Suprapubic skin (tissue), 4 donors: ENCODE results near the gene RINL. TPM values are rescaled to one million over a fixed set of nuclear protein-coding genes. Genes with fewer than 3 reads are reported as not detected.
"Not testable (repeated sequence)": the region's sequence is repeated elsewhere in the genome, so short reads cannot be mapped to it uniquely, and the experiment has no call there.

Source experiments
- DNase-seq, 2 donors: peaks; one replicate each; pipeline ENCODE4 v3.0.0-alpha.2; 2019; ENCODE audit warnings: low spot score in 2 of 2
- H3K27ac ChIP-seq: fragments of 200-600 bp; sonication (generic); one replicate; pipeline ENCODE4 v1.5.1; 2019
- H3K27me3 ChIP-seq: fragments of 200-600 bp; sonication (generic); one replicate; pipeline ENCODE4 v1.5.1; 2019
- H3K36me3 ChIP-seq: fragments of 200-600 bp; sonication (generic); one replicate; pipeline ENCODE4 v1.5.1; 2019
- H3K4me1 ChIP-seq: fragments of 200-600 bp; sonication (generic); one replicate; pipeline ENCODE4 v1.5.1; 2019
- H3K4me3 ChIP-seq: fragments of 200-600 bp; sonication (generic); one replicate; pipeline ENCODE4 v1.5.1; 2019; ENCODE audit warnings: mild to moderate bottlenecking
- H3K9me3 ChIP-seq: fragments of 200-600 bp; sonication (generic); one replicate; pipeline ENCODE4 v1.5.1; 2019
- EP300 ChIP-seq: sonication (generic); formaldehyde crosslinking; IDR thresholded peaks from one replicate; pipeline ENCODE4 v1.6.1; 2017; ENCODE audit warnings: antibody characterized with exemption
- POLR2A ChIP-seq, 2 donors: fragments of 450-650 bp; IDR thresholded peaks; one replicate each; pipeline ENCODE4 v1.6.1; 2017; ENCODE audit warnings: antibody characterized with exemption in 2 of 2, mild to moderate bottlenecking in 2 of 2, moderate library complexity in 2 of 2
- POLR2AphosphoS5 ChIP-seq, 3 donors: sonication (generic); formaldehyde crosslinking; IDR thresholded peaks; one replicate each; pipeline ENCODE4 v1.6.1; 2017; ENCODE audit warnings: antibody characterized with exemption in 3 of 3
- whole genome bisulfite sequencing: methylation state at CpG from one replicate; pipeline ENCODE4 v1.1.5; 2018; 5-methylcytosine and 5-hydroxymethylcytosine counted together
- total RNA-seq, 4 donors: library from RNA; depleted of rRNA; stranded (reverse); fragments of >200 nt; gene quantifications; one replicate each; pipeline ENCODE4 v1.1.0, GENCODE V29; 2016
- TF ChIP-seq, protein P1 (sequence below), 2 donors: fragments of 200-600 bp in 1 of 2; fragments of 450-650 bp in 1 of 2; sonication (generic) in 1 of 2; IDR thresholded peaks; one replicate each; pipeline ENCODE4 v1.5.1; 2016 to 2019; ENCODE audit warnings: antibody characterized with exemption in 2 of 2, mild to moderate bottlenecking in 1 of 2, moderate library complexity in 1 of 2

The RINL gene
- total RNA-seq, 4 donors from 2014 or later: 5.1 to 17.2 (median 9.2) TPM

GRCh38 chr19:38856813-38857212, 21.3 kb downstream of the RINL start:
- H3K27ac ChIP-seq: no peak overlapping the region
- no peaks in the 10 kb centered on the region for H3K27me3 ChIP-seq
- H3K4me3 ChIP-seq: no peak overlapping the region
- peaks cover 8% of the 10 kb centered on the region for H3K4me1 ChIP-seq
- H3K9me3 ChIP-seq: no peaks in the 10 kb centered on the region
- no peaks in the 10 kb centered on the region for H3K36me3 ChIP-seq
- WGBS: 84% methylated on average over 3 of the region's 3 CpGs
- TF ChIP-seq POLR2AphosphoS5 (IDR thresholded peaks at IDR 0.05) (no peak), EP300 (no peak), POLR2A (IDR thresholded peaks at IDR 0.05) (no peak)
- TF ChIP-seq, protein P1, sequence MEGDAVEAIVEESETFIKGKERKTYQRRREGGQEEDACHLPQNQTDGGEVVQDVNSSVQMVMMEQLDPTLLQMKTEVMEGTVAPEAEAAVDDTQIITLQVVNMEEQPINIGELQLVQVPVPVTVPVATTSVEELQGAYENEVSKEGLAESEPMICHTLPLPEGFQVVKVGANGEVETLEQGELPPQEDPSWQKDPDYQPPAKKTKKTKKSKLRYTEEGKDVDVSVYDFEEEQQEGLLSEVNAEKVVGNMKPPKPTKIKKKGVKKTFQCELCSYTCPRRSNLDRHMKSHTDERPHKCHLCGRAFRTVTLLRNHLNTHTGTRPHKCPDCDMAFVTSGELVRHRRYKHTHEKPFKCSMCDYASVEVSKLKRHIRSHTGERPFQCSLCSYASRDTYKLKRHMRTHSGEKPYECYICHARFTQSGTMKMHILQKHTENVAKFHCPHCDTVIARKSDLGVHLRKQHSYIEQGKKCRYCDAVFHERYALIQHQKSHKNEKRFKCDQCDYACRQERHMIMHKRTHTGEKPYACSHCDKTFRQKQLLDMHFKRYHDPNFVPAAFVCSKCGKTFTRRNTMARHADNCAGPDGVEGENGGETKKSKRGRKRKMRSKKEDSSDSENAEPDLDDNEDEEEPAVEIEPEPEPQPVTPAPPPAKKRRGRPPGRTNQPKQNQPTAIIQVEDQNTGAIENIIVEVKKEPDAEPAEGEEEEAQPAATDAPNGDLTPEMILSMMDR (IDR thresholded peaks at IDR 0.05): no peak
- no peak for DNase-seq

DNA sequence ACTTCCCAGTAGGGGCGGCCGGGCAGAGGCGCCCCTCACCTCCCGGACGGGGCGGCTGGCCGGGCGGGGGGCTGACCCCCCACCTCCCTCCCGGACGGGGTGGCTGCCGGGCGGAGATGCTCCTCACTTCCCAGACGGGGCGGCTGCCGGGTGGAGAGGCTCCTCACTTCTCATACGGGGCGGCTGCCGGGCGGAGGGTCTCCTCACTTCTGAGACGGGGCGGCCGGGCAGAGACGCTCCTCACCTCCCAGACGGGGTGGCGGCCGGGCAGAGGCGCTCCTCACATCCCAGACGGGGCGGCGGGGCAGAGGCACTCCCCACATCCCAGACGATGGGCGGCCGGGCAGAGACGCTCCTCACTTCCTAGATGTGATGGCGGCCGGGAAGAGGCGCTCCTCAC, 22.3 kb downstream of the RINL start:
- not testable (repeated sequence) for H3K27me3 ChIP-seq, H3K27ac ChIP-seq, H3K36me3 ChIP-seq, H3K9me3 ChIP-seq, DNase-seq, H3K4me3 ChIP-seq
- peaks cover 16% of the 10 kb centered on the region for H3K4me1 ChIP-seq
- WGBS: no CpG with 5 or more reads among the region's 37 CpGs

- not testable (repeated sequence) for H3K27me3 ChIP-seq, DNase-seq, H3K36me3 ChIP-seq, H3K9me3 ChIP-seq, H3K27ac ChIP-seq, H3K4me3 ChIP-seq
- H3K4me1 ChIP-seq: peaks cover 18% of the 10 kb centered on the region
- WGBS: 58% methylated on average over 3 of the region's 3 CpGs
Measured at GRCh38 chr19:38854961-38855360, 23.1 kb downstream of the RINL start.

DNA sequence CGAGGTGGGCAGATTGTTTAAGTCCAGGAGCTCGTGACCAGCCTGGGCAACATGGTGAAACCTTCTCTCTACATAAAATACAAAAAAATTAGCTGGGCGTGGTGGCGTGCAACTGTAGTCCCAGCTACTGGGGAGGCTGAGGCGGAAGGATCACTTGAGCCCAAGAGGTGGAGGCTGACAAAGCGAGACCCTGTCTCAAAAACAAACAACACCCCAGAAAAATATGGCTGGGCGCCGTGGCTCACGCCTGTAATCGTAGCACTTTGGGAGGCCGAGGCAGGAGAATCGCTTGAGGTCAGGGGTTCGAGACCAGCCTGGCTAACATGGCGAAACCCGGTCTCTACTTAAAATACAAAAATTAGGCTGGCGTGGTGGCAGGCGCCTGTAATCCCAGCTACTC, 24.9 kb downstream of the RINL start:
- Histone ChIP-seq H3K36me3 (no peaks in the 10 kb centered on the region), H3K27me3 (no peaks in the 10 kb centered on the region), H3K4me3 (peak overlapping the region; percentile 95), H3K4me1 (peaks cover 26% of the 10 kb centered on the region), H3K27ac (peak overlapping the region; percentile 99), H3K9me3 (no peaks in the 10 kb centered on the region)
- 92% methylated on average over 17 of the region's 17 CpGs for WGBS
- no peak for DNase-seq
- no peak for TF ChIP-seq POLR2AphosphoS5 (IDR thresholded peaks at IDR 0.05)
- no peak for TF ChIP-seq POLR2A (IDR thresholded peaks at IDR 0.05)
- no peak for TF ChIP-seq EP300
- TF ChIP-seq, protein P1 (IDR thresholded peaks at IDR 0.05): no peak

- peak in 1 of 3 donors; percentile 6 for TF ChIP-seq POLR2AphosphoS5 (IDR thresholded peaks at IDR 0.05)
- TF ChIP-seq, protein P1 (IDR thresholded peaks at IDR 0.05): no peak
- H3K36me3 ChIP-seq: peaks cover 4% of the 10 kb centered on the region
- peak overlapping the region; percentile 99 for H3K27ac ChIP-seq
- H3K4me3 ChIP-seq: peak overlapping the region; percentile 95
- peak; percentile 85 to 86 for DNase-seq
- H3K27me3 ChIP-seq: no peaks in the 10 kb centered on the region
- no peaks in the 10 kb centered on the region for H3K9me3 ChIP-seq
- WGBS: under 1% methylated on average over 37 of the region's 52 CpGs
- H3K4me1 ChIP-seq: peaks cover 34% of the 10 kb centered on the region
Measured at GRCh38 chr19:38852231-38853044, 25.6 kb downstream of the RINL start.

GRCh38 chr19:38851622-38852230, 26.3 kb downstream of the RINL start:
- Histone ChIP-seq H3K36me3 (peaks cover 11% of the 10 kb centered on the region), H3K27ac (peak overlapping the region; percentile 99), H3K4me3 (peak overlapping the region; percentile 95), H3K4me1 (peaks cover 41% of the 10 kb centered on the region), H3K9me3 (no peaks in the 10 kb centered on the region), H3K27me3 (no peaks in the 10 kb centered on the region)
- DNase-seq: peak; percentile 96 to 97
- TF ChIP-seq EP300: peak; percentile 55
- TF ChIP-seq POLR2AphosphoS5 (IDR thresholded peaks at IDR 0.05): peak in 2 of 3 donors; percentile 58 to 70
- TF ChIP-seq POLR2A (IDR thresholded peaks at IDR 0.05): peak in 1 of 2 donors; percentile 68
- TF ChIP-seq, protein P1 (IDR thresholded peaks at IDR 0.05): no peak
- WGBS: under 1% methylated on average over 32 of the region's 67 CpGs
